AG09309 (cell line): ENCODE results near the gene SCCPDH.

ENCODE experiments used
- DNase-seq: peaks from one replicate; pipeline ENCODE4 v3.0.0-alpha.2; 2010; ENCODE audit warnings: low read depth
- H3K4me3 ChIP-seq: 2 replicates; pipeline ENCODE4 v1.5.1; 2011; ENCODE audit warnings: mild to moderate bottlenecking, low read depth, low read length, moderate library complexity; ENCODE audit not compliant: control insufficient read depth
- CTCF ChIP-seq: IDR thresholded peaks from 2 replicates; pipeline ENCODE4 v1.5.1; 2011; ENCODE audit warnings: mild to moderate bottlenecking, low read depth, low read length, inconsistent platforms; ENCODE audit not compliant: insufficient read depth, control insufficient read depth; ENCODE audit errors: missing control alignments

The SCCPDH gene

GRCh38 chr1:246769306-246769705, 45.1 kb downstream of the SCCPDH start:
- no peak for TF ChIP-seq CTCF
- H3K4me3 ChIP-seq: no peak overlapping the region
- peak; percentile 93 for DNase-seq

DNA sequence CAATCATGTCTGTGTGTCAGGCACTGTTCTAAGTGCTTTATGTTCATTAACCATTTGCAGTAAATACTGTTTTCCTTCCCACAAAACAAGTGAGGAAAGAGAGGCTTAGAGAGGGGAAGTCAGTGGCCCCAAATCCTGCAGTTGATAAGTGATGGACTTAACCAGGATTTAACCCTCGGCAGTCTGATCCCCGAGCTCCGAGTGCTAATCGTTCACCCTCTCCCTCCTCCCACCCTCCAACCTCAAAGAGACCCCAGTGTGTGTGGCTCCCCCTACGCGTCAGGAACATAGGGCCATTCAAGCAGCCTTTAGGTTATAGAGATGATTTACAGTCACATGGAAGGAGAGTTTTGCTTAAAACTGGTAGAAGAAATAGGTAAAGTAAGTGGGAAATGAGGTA, 47.2 kb downstream of the SCCPDH start:
- no peak for TF ChIP-seq CTCF
- no peak for DNase-seq
- H3K4me3 ChIP-seq: no peak overlapping the region

DNA sequence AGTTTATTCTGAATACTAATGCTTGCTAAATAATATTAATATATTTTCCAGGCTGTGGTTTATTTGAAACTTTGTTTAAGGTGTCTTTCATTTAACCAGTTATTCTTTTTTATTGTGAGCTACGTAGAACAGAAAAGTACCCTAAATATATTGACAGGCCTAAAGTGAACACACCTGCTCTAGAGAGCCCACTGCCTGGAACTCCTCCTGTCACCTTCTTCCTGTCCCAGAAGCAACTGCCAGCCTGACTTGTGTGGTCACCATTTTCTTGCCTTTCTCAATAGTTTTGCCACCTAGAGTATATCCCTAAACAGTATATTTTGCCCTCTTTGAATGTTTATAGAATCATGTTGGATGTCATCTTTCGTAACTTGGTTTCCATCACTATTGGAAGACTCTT, 48.5 kb downstream of the SCCPDH start:
- DNase-seq: no peak
- no peak overlapping the region for H3K4me3 ChIP-seq
- TF ChIP-seq CTCF: no peak

DNA sequence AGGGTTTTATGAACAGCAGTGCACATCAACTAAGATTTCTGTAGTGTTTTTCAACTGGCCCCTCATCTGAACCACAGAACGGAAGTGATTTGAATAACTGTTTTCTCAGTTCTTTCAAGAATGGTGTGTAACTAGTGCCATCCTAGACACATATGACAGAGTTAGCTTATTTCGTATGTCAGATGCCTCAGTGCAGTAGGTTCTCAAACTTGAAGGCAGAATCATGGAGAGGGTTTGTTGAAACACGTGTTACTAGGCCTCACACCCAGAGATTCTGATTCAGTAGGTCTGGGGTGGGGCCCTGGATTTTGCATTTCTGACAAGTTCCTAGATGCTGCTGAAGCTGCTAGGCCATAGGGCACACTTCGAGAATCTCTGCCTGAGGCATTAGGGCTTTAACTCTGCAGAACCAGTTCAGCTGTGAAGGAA, 49.0 kb downstream of the SCCPDH start:
- DNase-seq: no peak
- no peak for TF ChIP-seq CTCF

DNA sequence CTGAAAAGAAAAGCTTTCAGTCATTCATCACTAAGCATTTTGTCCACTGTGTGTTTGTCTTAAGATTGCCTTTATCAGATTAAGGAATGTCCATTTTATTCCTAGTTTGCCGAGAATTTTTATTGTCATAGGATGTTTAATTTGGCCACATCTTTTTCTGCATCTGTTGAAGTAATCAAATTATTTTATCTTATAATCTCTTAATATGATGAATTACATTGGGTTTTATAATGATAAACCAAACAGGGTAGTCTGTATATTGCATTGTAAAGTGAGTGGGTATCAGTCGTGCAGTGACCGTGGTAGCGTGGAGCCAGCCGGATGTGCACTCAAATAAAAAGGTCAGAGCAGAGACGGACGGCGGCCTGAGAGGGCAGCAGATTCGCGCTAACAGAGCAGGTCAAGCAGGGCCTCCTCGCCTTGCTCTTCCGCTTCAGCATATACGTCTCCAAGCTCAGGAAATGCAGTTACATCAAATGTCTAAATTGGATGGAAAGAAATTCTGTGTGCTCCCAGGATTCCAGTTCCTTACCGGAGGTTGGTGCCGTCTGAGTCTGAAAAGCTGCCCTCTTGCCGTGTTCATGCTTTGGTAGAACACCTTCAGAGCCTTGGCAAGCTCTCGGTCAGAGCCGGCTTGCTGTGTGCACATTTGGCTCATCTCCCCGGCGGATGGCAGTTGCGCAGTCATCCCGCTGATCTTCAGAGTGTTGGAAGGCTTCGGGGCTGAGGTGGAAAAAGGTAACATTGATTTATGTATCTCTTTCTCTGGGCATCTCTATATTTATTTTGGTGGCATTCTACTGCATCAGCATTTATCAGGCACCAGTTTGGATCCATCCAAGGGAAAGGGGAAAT, 51.5 kb downstream of the SCCPDH start:
- H3K4me3 ChIP-seq: no peak overlapping the region
- no peak for DNase-seq
- TF ChIP-seq CTCF: no peak

More for the DNA sequence above, 49.0 kb downstream of the SCCPDH start:
- H3K4me3 ChIP-seq: no peak overlapping the region

DNA sequence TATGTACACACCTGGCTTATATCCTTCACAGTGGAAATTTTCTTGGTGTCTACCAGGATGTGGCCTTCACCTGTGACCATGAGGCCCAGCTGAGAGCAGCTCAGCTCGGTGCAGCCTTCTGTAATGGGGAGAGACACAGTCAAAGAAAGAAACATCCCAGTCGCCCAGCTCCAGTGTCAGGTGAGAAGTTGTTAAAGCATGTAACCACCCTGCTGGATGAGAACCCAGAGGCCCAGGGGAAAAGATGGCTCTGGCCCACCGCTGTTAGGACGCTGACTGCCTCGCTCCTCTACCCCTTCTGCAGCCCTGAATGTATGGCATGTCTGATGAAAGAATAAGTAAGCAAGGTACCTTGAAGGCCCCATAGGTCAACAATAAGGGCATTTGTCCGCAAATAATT, 52.7 kb downstream of the SCCPDH start:
- H3K4me3 ChIP-seq: no peak overlapping the region
- no peak for TF ChIP-seq CTCF
- DNase-seq: no peak
